ENCODE measurements around the gene PGAM4. TPM values are rescaled to one million over a fixed set of nuclear protein-coding genes. Genes with fewer than 3 reads are reported as not detected.

The PGAM4 gene
- polyA plus RNA-seq, 1 of the 3 experiments (the other 2 are of a cell fraction), result not detected

DNA sequence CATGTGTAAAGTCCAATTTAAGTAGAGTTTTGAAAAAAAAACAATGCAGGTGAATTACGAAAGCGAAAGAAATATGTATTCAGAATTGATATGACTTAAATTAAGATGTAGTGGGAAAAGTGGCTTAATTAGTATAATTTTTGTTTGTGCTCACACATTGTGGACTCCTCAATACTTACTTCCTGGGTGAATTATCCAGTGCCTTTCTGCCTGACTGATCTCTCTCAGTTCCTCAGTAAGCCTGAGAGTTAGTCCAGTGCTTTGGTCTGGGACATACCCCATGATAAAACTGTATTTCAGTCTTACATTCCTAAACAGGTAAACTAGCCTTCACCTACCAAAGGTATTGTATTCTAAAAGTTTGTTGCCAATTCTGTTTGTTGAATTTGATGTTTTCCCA lies 8.4 kb downstream of the PGAM4 start (continued):
- TF ChIP-seq, protein P1, sequence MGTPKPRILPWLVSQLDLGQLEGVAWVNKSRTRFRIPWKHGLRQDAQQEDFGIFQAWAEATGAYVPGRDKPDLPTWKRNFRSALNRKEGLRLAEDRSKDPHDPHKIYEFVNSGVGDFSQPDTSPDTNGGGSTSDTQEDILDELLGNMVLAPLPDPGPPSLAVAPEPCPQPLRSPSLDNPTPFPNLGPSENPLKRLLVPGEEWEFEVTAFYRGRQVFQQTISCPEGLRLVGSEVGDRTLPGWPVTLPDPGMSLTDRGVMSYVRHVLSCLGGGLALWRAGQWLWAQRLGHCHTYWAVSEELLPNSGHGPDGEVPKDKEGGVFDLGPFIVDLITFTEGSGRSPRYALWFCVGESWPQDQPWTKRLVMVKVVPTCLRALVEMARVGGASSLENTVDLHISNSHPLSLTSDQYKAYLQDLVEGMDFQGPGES (IDR thresholded peaks at IDR 0.05; ENCODE audit: low read depth, low read length), result no peak
- no peak for TF ChIP-seq GATA2 (CRISPR knock-in tag; IDR thresholded peaks at IDR 0.05)
- TF ChIP-seq, protein P2, sequence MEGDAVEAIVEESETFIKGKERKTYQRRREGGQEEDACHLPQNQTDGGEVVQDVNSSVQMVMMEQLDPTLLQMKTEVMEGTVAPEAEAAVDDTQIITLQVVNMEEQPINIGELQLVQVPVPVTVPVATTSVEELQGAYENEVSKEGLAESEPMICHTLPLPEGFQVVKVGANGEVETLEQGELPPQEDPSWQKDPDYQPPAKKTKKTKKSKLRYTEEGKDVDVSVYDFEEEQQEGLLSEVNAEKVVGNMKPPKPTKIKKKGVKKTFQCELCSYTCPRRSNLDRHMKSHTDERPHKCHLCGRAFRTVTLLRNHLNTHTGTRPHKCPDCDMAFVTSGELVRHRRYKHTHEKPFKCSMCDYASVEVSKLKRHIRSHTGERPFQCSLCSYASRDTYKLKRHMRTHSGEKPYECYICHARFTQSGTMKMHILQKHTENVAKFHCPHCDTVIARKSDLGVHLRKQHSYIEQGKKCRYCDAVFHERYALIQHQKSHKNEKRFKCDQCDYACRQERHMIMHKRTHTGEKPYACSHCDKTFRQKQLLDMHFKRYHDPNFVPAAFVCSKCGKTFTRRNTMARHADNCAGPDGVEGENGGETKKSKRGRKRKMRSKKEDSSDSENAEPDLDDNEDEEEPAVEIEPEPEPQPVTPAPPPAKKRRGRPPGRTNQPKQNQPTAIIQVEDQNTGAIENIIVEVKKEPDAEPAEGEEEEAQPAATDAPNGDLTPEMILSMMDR (IDR thresholded peaks at IDR 0.05), result no peak
- TF ChIP-seq TEAD4 (IDR thresholded peaks at IDR 0.05; ENCODE audit: borderline replicate concordance, insufficient read depth), result no peak
- no peak for TF ChIP-seq TCF12 (IDR thresholded peaks at IDR 0.05)
- TF ChIP-seq RXRA (IDR thresholded peaks at IDR 0.05; ENCODE audit: borderline replicate concordance, low read depth), result no peak
- TF ChIP-seq FOSL2 (IDR thresholded peaks at IDR 0.05; ENCODE audit: borderline replicate concordance, low read depth), result no peak
- no peak for TF ChIP-seq RAD21 (IDR thresholded peaks at IDR 0.05; ENCODE audit: low read length)

DNA sequence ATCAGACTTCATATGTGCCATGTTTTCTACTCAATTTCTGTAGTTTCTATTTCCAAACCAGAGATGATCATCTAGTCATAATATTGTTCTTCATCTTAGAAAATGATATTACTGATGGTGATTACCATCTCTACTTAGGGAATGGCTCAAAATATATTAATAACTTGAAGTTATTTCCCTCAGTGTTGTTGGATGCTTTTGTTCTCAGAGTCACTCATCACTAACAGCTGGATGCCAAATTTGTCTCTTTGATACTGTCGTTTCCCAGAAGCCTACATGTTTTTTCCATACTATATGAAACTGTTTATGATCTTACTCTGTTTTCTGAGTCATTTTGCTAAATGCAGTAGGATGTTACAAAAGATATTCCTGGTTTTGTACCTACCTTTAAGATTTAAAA lies 8.9 kb downstream of the PGAM4 start:
- Histone ChIP-seq H4K20me1 (ENCODE audit: insufficient read depth) (no peaks in the 10 kb centered on the region), H2AFZ (ENCODE audit: low read depth) (no peak overlapping the region), H3K36me3 (replicated peaks in 1 of 2; ENCODE audit: control insufficient read depth in 1 of 2, insufficient read depth in 2 of 2, low read length in 1 of 2) (no peaks in the 10 kb centered on the region), H3K27ac (ENCODE audit: low read depth in 2 of 2, low read length in 1 of 2) (no peak overlapping the region), H3K9me3 (no peaks in the 10 kb centered on the region), H3K9me2 (no peaks in the 10 kb centered on the region), H3K4me1 (ENCODE audit: control insufficient read depth in 1 of 2, insufficient read depth in 2 of 2, low read depth in 1 of 2, low read length in 1 of 2) (no peaks in the 10 kb centered on the region; a peak in 1 of 4 replicates), H3F3A (replicated peaks; ENCODE audit: insufficient read depth) (no peaks in the 10 kb centered on the region), H3K4me2 (no peak overlapping the region), H3K4me3 (ENCODE audit: low read depth in 2 of 2, low read length in 1 of 2) (no peak overlapping the region), H3K27me3 (ENCODE audit: insufficient read depth) (no peaks in the 10 kb centered on the region), H3K79me2 (ENCODE audit: insufficient read depth) (no peaks in the 10 kb centered on the region), H3K9ac (no peak overlapping the region)
- CTCF ChIA-PET, result no interaction called here
- no peak for TF ChIP-seq RCOR1 (IDR thresholded peaks at IDR 0.05; ENCODE audit: low read length)
- TF ChIP-seq EP300 (IDR thresholded peaks at IDR 0.05; ENCODE audit: borderline replicate concordance in 1 of 2, low read depth in 1 of 2, low read length in 1 of 2), result no peak
- TF ChIP-seq YY1 (IDR thresholded peaks at IDR 0.05; ENCODE audit: low read depth), result no peak
- TF ChIP-seq, protein P2 (IDR thresholded peaks at IDR 0.05), result no peak
- no peak for TF ChIP-seq FOSL2 (IDR thresholded peaks at IDR 0.05; ENCODE audit: borderline replicate concordance, low read depth)
- TF ChIP-seq TEAD4 (IDR thresholded peaks at IDR 0.05; ENCODE audit: borderline replicate concordance, insufficient read depth), result no peak
- TF ChIP-seq, protein P3, sequence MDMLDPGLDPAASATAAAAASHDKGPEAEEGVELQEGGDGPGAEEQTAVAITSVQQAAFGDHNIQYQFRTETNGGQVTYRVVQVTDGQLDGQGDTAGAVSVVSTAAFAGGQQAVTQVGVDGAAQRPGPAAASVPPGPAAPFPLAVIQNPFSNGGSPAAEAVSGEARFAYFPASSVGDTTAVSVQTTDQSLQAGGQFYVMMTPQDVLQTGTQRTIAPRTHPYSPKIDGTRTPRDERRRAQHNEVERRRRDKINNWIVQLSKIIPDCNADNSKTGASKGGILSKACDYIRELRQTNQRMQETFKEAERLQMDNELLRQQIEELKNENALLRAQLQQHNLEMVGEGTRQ (IDR thresholded peaks at IDR 0.05; ENCODE audit: borderline replicate concordance, low read depth, low read length), result no peak
- no peak for TF ChIP-seq TAF1 (IDR thresholded peaks at IDR 0.05; ENCODE audit: borderline replicate concordance, low read depth, low read length)
- TF ChIP-seq, protein P4, sequence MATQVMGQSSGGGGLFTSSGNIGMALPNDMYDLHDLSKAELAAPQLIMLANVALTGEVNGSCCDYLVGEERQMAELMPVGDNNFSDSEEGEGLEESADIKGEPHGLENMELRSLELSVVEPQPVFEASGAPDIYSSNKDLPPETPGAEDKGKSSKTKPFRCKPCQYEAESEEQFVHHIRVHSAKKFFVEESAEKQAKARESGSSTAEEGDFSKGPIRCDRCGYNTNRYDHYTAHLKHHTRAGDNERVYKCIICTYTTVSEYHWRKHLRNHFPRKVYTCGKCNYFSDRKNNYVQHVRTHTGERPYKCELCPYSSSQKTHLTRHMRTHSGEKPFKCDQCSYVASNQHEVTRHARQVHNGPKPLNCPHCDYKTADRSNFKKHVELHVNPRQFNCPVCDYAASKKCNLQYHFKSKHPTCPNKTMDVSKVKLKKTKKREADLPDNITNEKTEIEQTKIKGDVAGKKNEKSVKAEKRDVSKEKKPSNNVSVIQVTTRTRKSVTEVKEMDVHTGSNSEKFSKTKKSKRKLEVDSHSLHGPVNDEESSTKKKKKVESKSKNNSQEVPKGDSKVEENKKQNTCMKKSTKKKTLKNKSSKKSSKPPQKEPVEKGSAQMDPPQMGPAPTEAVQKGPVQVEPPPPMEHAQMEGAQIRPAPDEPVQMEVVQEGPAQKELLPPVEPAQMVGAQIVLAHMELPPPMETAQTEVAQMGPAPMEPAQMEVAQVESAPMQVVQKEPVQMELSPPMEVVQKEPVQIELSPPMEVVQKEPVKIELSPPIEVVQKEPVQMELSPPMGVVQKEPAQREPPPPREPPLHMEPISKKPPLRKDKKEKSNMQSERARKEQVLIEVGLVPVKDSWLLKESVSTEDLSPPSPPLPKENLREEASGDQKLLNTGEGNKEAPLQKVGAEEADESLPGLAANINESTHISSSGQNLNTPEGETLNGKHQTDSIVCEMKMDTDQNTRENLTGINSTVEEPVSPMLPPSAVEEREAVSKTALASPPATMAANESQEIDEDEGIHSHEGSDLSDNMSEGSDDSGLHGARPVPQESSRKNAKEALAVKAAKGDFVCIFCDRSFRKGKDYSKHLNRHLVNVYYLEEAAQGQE (IDR thresholded peaks at IDR 0.05; ENCODE audit: low read depth, low read length), result no peak
- TF ChIP-seq, protein P1 (IDR thresholded peaks at IDR 0.05; ENCODE audit: low read depth, low read length), result no peak
- TF ChIP-seq RAD21 (IDR thresholded peaks at IDR 0.05; ENCODE audit: low read length), result no peak
- TF ChIP-seq GATA2 (CRISPR knock-in tag; IDR thresholded peaks at IDR 0.05), result no peak
- TF ChIP-seq MEF2A (IDR thresholded peaks at IDR 0.05; ENCODE audit: borderline replicate concordance, low read depth), result no peak
- WGBS (ENCODE audit: low lambda C conversion rate), result 6% methylated on average over 1 of the region's 1 CpG
- POLR2A ChIA-PET, result no interaction called here
- DNase-seq, result no peak
